Measurements from ENCODE around the gene GALNT13. TPM values are rescaled to one million over a fixed set of nuclear protein-coding genes. Genes with fewer than 3 reads are reported as not detected.
A peak's percentile ranks its signal among the peaks of the same experiment; 100 is the strongest.

Gene GALNT13
- total RNA-seq, 1 donor, result 0.36 TPM

DNA sequence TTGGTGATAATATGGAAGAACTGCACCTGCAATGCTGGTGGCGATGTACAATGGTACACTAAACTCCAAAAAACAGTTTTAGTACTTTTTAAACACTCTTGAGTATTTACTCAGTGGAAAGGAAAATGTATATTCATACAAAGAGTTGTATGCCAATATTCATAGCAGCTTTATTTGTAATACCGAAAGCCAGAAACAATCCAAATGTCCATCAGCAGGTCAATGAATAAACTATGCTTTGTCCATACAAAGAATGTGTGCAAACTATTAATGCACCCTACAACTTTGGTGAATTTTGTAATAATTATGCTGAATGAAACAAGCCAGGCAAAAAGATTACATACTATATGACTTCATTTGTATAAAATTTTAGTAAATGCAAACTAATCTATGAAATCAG is 396.3 kb downstream of the GALNT13 start:
- no peaks in the 10 kb centered on the region for H3K27me3 ChIP-seq (ENCODE audit: insufficient read depth, low read length)
- no peak overlapping the region for H3K27ac ChIP-seq (ENCODE audit: low read depth, low read length)
- no peaks in the 10 kb centered on the region for H3K9me3 ChIP-seq (ENCODE audit: low read depth, low read length)
- H3K79me2 ChIP-seq (ENCODE audit: insufficient read depth, low read length), result no peaks in the 10 kb centered on the region
- no peaks in the 10 kb centered on the region for H4K20me1 ChIP-seq (ENCODE audit: insufficient read depth, low read length)
- no peak overlapping the region for H2AFZ ChIP-seq (ENCODE audit: low read length)
- H3K4me3 ChIP-seq (ENCODE audit: insufficient read depth, low read length), result no peak overlapping the region
- DNase-seq (ENCODE audit: insufficient read length, low spot score, missing footprints), result no peak
- H3K4me2 ChIP-seq (ENCODE audit: insufficient read depth, low read length), result no peak overlapping the region
- no peaks in the 10 kb centered on the region for H3K4me1 ChIP-seq (ENCODE audit: insufficient read depth, low read length)
- no peaks in the 10 kb centered on the region for H3K36me3 ChIP-seq (ENCODE audit: insufficient read depth, low read length)
- TF ChIP-seq, protein P1, sequence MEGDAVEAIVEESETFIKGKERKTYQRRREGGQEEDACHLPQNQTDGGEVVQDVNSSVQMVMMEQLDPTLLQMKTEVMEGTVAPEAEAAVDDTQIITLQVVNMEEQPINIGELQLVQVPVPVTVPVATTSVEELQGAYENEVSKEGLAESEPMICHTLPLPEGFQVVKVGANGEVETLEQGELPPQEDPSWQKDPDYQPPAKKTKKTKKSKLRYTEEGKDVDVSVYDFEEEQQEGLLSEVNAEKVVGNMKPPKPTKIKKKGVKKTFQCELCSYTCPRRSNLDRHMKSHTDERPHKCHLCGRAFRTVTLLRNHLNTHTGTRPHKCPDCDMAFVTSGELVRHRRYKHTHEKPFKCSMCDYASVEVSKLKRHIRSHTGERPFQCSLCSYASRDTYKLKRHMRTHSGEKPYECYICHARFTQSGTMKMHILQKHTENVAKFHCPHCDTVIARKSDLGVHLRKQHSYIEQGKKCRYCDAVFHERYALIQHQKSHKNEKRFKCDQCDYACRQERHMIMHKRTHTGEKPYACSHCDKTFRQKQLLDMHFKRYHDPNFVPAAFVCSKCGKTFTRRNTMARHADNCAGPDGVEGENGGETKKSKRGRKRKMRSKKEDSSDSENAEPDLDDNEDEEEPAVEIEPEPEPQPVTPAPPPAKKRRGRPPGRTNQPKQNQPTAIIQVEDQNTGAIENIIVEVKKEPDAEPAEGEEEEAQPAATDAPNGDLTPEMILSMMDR (IDR thresholded peaks at IDR 0.05; ENCODE audit: extremely low read depth, low read depth, low read length), result no peak

DNA sequence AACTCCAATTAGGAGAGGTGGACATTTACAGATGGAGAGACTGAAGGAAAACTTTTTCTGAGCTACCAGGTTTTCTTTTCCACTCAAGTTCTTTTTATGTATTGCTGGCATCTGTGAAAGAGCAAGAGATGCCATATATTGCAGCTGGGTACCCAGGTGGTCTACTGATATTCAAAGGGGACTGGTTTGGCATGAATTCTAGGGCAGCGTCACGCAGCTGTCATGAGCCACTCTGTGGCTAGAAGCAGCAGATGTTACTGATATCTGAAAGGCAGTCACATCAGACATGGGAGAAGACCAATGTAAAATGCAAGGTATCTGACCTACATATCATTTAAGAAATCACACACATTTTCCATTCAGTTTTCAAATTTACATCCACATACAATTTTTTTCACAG is 408.8 kb downstream of the GALNT13 start:
- no peak overlapping the region for H3K4me3 ChIP-seq (ENCODE audit: insufficient read depth, low read length)
- TF ChIP-seq, protein P1 (IDR thresholded peaks at IDR 0.05; ENCODE audit: extremely low read depth, low read depth, low read length), result no peak
- no peak for DNase-seq (ENCODE audit: insufficient read length, low spot score, missing footprints)
- H2AFZ ChIP-seq (ENCODE audit: low read length), result no peak overlapping the region
- no peak overlapping the region for H3K27ac ChIP-seq (ENCODE audit: low read depth, low read length)
- no peaks in the 10 kb centered on the region for H3K27me3 ChIP-seq (ENCODE audit: insufficient read depth, low read length)
- no peaks in the 10 kb centered on the region for H4K20me1 ChIP-seq (ENCODE audit: insufficient read depth, low read length)
- H3K9me3 ChIP-seq (ENCODE audit: low read depth, low read length), result peaks cover 6% of the 10 kb centered on the region
- H3K4me2 ChIP-seq (ENCODE audit: insufficient read depth, low read length), result no peak overlapping the region
- no peaks in the 10 kb centered on the region for H3K4me1 ChIP-seq (ENCODE audit: insufficient read depth, low read length)
- no peaks in the 10 kb centered on the region for H3K36me3 ChIP-seq (ENCODE audit: insufficient read depth, low read length)
- no peaks in the 10 kb centered on the region for H3K79me2 ChIP-seq (ENCODE audit: insufficient read depth, low read length)

DNA sequence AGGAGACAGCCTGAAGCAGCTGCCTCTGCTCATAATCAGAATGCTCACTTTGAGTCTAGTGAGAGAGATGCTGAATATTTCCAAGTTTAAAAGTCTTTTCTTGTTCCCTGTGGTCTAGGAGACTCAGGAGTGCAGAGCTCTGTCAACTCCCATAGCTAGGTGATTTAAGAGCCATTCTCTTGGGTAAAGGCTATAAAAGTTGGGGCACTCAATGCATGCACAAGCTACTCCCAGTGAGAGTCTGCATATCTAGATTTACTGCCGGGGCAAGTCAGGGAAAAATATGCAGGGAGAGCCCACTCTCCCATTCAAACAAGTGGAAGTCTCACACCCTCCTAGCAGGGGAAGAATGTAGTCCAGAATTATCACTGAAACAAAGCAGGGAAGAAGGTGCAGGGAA is 418.1 kb downstream of the GALNT13 start:
- no peaks in the 10 kb centered on the region for H3K4me1 ChIP-seq (ENCODE audit: insufficient read depth, low read length)
- H2AFZ ChIP-seq (ENCODE audit: low read length), result no peak overlapping the region
- no peak overlapping the region for H3K4me3 ChIP-seq (ENCODE audit: insufficient read depth, low read length)
- H3K27ac ChIP-seq (ENCODE audit: low read depth, low read length), result no peak overlapping the region
- H3K36me3 ChIP-seq (ENCODE audit: insufficient read depth, low read length), result no peaks in the 10 kb centered on the region
- no peaks in the 10 kb centered on the region for H3K79me2 ChIP-seq (ENCODE audit: insufficient read depth, low read length)
- H4K20me1 ChIP-seq (ENCODE audit: insufficient read depth, low read length), result no peaks in the 10 kb centered on the region
- H3K9me3 ChIP-seq (ENCODE audit: low read depth, low read length), result no peaks in the 10 kb centered on the region
- TF ChIP-seq, protein P1 (IDR thresholded peaks at IDR 0.05; ENCODE audit: extremely low read depth, low read depth, low read length), result no peak
- no peaks in the 10 kb centered on the region for H3K27me3 ChIP-seq (ENCODE audit: insufficient read depth, low read length)
- peak; percentile 22 for DNase-seq (ENCODE audit: insufficient read length, low spot score, missing footprints)
- no peak overlapping the region for H3K4me2 ChIP-seq (ENCODE audit: insufficient read depth, low read length)

DNA sequence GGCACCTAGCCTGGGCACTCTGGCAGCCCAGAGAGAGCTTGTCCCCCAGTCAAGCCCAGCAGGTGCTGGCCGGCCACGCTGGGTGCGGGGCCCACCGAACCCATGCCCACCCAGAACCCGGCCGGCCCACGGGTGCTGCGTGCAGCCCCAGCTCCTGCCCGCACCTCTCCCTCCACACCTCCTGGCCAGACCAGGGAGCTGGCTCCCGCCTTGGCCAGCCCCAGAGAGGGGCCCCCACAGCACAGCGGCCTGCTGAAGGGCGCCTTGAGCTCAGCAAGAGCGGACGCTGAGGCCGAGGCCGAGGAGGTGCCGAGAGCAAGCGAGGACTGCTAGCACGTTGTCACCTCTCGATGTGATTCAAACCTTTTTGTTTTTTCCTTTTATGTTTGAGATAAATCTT is 419.8 kb downstream of the GALNT13 start:
- Histone ChIP-seq H4K20me1 (ENCODE audit: insufficient read depth, low read length) (no peaks in the 10 kb centered on the region), H3K36me3 (ENCODE audit: insufficient read depth, low read length) (no peaks in the 10 kb centered on the region), H3K4me2 (ENCODE audit: insufficient read depth, low read length) (no peak overlapping the region), H3K27me3 (ENCODE audit: insufficient read depth, low read length) (no peaks in the 10 kb centered on the region), H2AFZ (ENCODE audit: low read length) (no peak overlapping the region), H3K27ac (ENCODE audit: low read depth, low read length) (no peak overlapping the region), H3K4me3 (ENCODE audit: insufficient read depth, low read length) (no peak overlapping the region), H3K4me1 (ENCODE audit: insufficient read depth, low read length) (no peaks in the 10 kb centered on the region), H3K79me2 (ENCODE audit: insufficient read depth, low read length) (no peaks in the 10 kb centered on the region), H3K9me3 (ENCODE audit: low read depth, low read length) (no peaks in the 10 kb centered on the region)
- TF ChIP-seq, protein P1 (IDR thresholded peaks at IDR 0.05; ENCODE audit: extremely low read depth, low read depth, low read length), result no peak
- DNase-seq (ENCODE audit: insufficient read length, low spot score, missing footprints), result no peak
